GM12878 (cell line): ENCODE measurements around the gene AFF1. TPM values are rescaled to one million over a fixed set of nuclear protein-coding genes. Genes with fewer than 3 reads are reported as not detected.

ENCODE experiments used
- ATAC-seq: fragments of 200-7000 bp; cut with Tn5 transposase; 3 replicates; pipeline ENCODE4 v1.9.1; 2020; ENCODE audit warnings: mild to moderate bottlenecking, moderate library complexity
- BruUV-seq: library from RNA; stranded (reverse); fragments of 400-500 nt; replicated peaks from 2 replicates; lab custom pipeline; 2021; lab: Mats Ljungman, UMichigan
- CTCF ChIA-PET: fragments of 300-600 bp; sonication (Branson Sonifier 250); formaldehyde crosslinking; extraction: SDS; loops from one replicate; lab custom pipeline; 2021; ENCODE audit warnings: inconsistent platforms; lab: Yijun Ruan, JAX
- POLR2A ChIA-PET: fragments of 350-600 bp; formaldehyde crosslinking; extraction: SDS; loops from one replicate; lab custom pipeline; 2021; ENCODE audit warnings: inconsistent platforms; lab: Charles Lee
- RAD21 ChIA-PET: fragments of 300-600 bp; sonication (Branson Sonifier 250); formaldehyde crosslinking; loops from one replicate; lab custom pipeline; 2023; ENCODE audit warnings: antibody characterized with exemption; ENCODE audit not compliant: unreplicated experiment; lab: Charles Lee
- SMC1A ChIA-PET: fragments of 300-600 bp; sonication (Branson Sonifier 250); formaldehyde crosslinking; loops from one replicate; lab custom pipeline; 2023; ENCODE audit not compliant: unreplicated experiment, uncharacterized antibody; lab: Charles Lee
- DNase-seq: peaks from one replicate; pipeline ENCODE4 v3.0.0-alpha.2; 2011; ENCODE audit warnings: low read depth, low spot score
- FAIRE-seq: peaks from 3 replicates; lab custom pipeline; 2011; peaks lifted over from hg19 to GRCh38; lab: Jason Lieb, UNC
- H2AFZ ChIP-seq: 2 replicates; pipeline ENCODE4 v1.6.0; 2011; ENCODE audit warnings: low read depth, low read length, control low read depth; ENCODE audit not compliant: control insufficient read depth
- H3K27ac ChIP-seq: 2 replicates; pipeline ENCODE4 v1.5.1; 2011; ENCODE audit warnings: control low read depth; ENCODE audit not compliant: control insufficient read depth, insufficient read depth
- H3K27me3 ChIP-seq, 2 experiments: replicated peaks in 1 of 2; 2 replicates each; pipeline versions ENCODE4 v1.6.0 to v1.6.1; 2011; ENCODE audit warnings: low read length in 1 of 2; ENCODE audit not compliant: control insufficient read depth in 2 of 2, insufficient read depth in 2 of 2
- H3K36me3 ChIP-seq, 2 experiments: 2 replicates each; pipeline ENCODE4 v1.5.1; 2011; ENCODE audit warnings: low read length in 1 of 2; ENCODE audit not compliant: control insufficient read depth in 2 of 2, insufficient read depth in 2 of 2
- H3K4me1 ChIP-seq: 2 replicates; pipeline ENCODE4 v1.6.1; 2011; ENCODE audit warnings: mild to moderate bottlenecking, low read length, moderate library complexity, mixed read lengths; ENCODE audit not compliant: control insufficient read depth, insufficient read depth
- H3K4me2 ChIP-seq: 2 replicates; pipeline ENCODE4 v1.6.0; 2011; ENCODE audit warnings: control low read depth; ENCODE audit not compliant: control insufficient read depth, insufficient read depth
- H3K4me3 ChIP-seq: fragments of 200-600 bp; sonication (generic); 2 replicates; pipeline ENCODE4 v1.5.1; 2016
- H3K79me2 ChIP-seq: 2 replicates; pipeline ENCODE4 v1.6.0; 2011; ENCODE audit warnings: low read length; ENCODE audit not compliant: control insufficient read depth, insufficient read depth
- H3K9ac ChIP-seq: 2 replicates; pipeline ENCODE4 v1.8.0; 2011; ENCODE audit warnings: low read length, control low read depth, mixed read lengths; ENCODE audit not compliant: control insufficient read depth, insufficient read depth
- H3K9me3 ChIP-seq: replicated peaks from 3 replicates; pipeline ENCODE4 v1.5.1; 2011; ENCODE audit warnings: mild to moderate bottlenecking, low read length; ENCODE audit not compliant: control insufficient read depth, insufficient read depth
- H4K20me1 ChIP-seq: 2 replicates; pipeline ENCODE4 v1.6.0; 2011; ENCODE audit not compliant: control insufficient read depth, insufficient read depth
- EED ChIP-seq: sonication (generic); IDR thresholded peaks from 2 replicates; pipeline ENCODE4 v1.6.1; 2016; ENCODE audit warnings: antibody characterized with exemption, low read depth
- LARP7 ChIP-seq: fragments of 450-650 bp; IDR thresholded peaks from 2 replicates; pipeline ENCODE4 v1.6.1; 2017; ENCODE audit warnings: mild to moderate bottlenecking
- RAD51 ChIP-seq: fragments of 450-650 bp; IDR thresholded peaks from 2 replicates; pipeline ENCODE4 v1.6.1; 2016; ENCODE audit warnings: moderate library complexity, mild to moderate bottlenecking, inconsistent platforms
- RBBP5 ChIP-seq: fragments of 200-600 bp; sonication (generic); conservative IDR thresholded peaks from 2 replicates; pipeline ENCODE4 v1.6.1; 2016
- SIN3A ChIP-seq: IDR thresholded peaks from 2 replicates; pipeline ENCODE4 v1.6.1; 2012; ENCODE audit warnings: low read depth, low read length, improper control_type of control experiment
- TARDBP ChIP-seq: IDR thresholded peaks from 2 replicates; pipeline ENCODE4 v1.6.1; 2016; ENCODE audit warnings: borderline replicate concordance
- YBX1 ChIP-seq: fragments of 450-650 bp; IDR thresholded peaks from 2 replicates; pipeline ENCODE4 v1.6.1; 2016; ENCODE audit warnings: antibody characterized with exemption
- ZBED1 ChIP-seq: IDR thresholded peaks from 2 replicates; pipeline ENCODE4 v1.6.1; 2016; ENCODE audit warnings: borderline replicate concordance
- ZNF274 ChIP-seq: IDR thresholded peaks from one replicate; pipeline ENCODE4 v1.8.0; 2011; ENCODE audit not compliant: insufficient read length, insufficient read depth
- WGBS: methylation state at CpG from one replicate; pipeline ENCODE4 v1.1.6; 2016; ENCODE audit warnings: low lambda C conversion rate; ENCODE audit not compliant: insufficient replicate concordance, insufficient coverage; ENCODE audit errors: missing lambda C conversion rate; 5-methylcytosine and 5-hydroxymethylcytosine counted together
- in situ Hi-C: fragments of 300-500 bp; cut with MboI; formaldehyde crosslinking; loops from 9 replicates; pipeline ENCODE4 v1.14.3; 2018; ENCODE audit warnings: mixed read lengths
- intact Hi-C: fragments of 100-400 bp; cut with micrococcal nuclease; formaldehyde crosslinking; loops from one replicate; pipeline ENCODE4 v1.14.2; 2022; ENCODE audit not compliant: unreplicated experiment
- polyA plus RNA-seq, 11 experiments: library from polyadenylated mRNA; depleted of rRNA in 4 of 11; unstranded in 6 of 11; stranded (reverse) in 5 of 11; fragments of >200 nt; fragmentation: Nextera tagmentation in 4 of 11; fragmentation: Illumina TruSeq in 1 of 11; extraction: Ambion mirVana in 4 of 11; extraction: Trizol in 1 of 11; gene quantifications; 1 replicate in 1 of 11; 2 replicates in 10 of 11; pipeline versions ENCODE4 v1.2.1 to v1.2.3, GENCODE V29; 2011 to 2016; ENCODE audit warnings: inconsistent platforms in 2 of 11, missing spikeins in 2 of 11, low read depth in 1 of 11
- total RNA-seq, 4 experiments: library from RNA; depleted of rRNA in 3 of 4; stranded (reverse); fragments of >200 nt in 3 of 4; fragmentation: Illumina TruSeq in 1 of 4; extraction: Trizol in 1 of 4; gene quantifications; 2 replicates each; pipeline versions ENCODE4 v1.2.1 to v1.2.3, GENCODE V29; 2013 to 2021
- TF ChIP-seq, protein P1 (sequence below): fragments of 450-650 bp; formaldehyde crosslinking; IDR thresholded peaks from 2 replicates; pipeline ENCODE4 v1.4.0; 2020; ENCODE audit warnings: mild to moderate bottlenecking, moderate library complexity
- TF ChIP-seq, protein P2 (sequence below): IDR thresholded peaks from 2 replicates; pipeline ENCODE4 v1.6.1; 2012; ENCODE audit warnings: improper control_type of control experiment, low read depth, low read length; ENCODE audit not compliant: insufficient replicate concordance
- TF ChIP-seq, protein P3 (sequence below): IDR thresholded peaks from 2 replicates; pipeline ENCODE4 v1.6.1; 2012; ENCODE audit warnings: low read depth, low read length, improper control_type of control experiment

The AFF1 gene
- total and polyA plus RNA-seq, 10 of the 15 experiments (the other 5 are each of a cell fraction or from before 2014, with no cell fraction given) = 3.5 to 56.1 (median 21.5) TPM

DNA sequence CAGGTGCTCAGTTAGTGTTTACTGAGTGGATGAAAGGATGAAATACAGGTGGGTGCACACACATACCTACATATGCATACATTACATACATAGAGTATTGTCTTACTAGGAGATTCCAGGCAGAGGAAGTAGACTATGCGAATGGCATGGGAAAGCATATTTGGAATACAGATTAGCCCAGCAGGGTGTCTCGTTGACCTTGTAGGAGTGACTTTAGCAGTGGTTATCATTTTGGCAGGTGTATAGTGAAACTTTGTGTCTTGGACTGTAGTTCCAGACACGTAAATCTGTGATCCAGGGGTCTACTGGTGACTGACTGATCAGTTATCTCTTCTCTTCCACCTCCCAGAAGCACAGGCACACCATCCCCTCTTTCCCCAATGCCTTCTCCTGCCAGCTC lies 199.3 kb downstream of the AFF1 start:
- intact Hi-C loops = no loop called here
- Histone ChIP-seq H3K27me3 (no peaks in the 10 kb centered on the region), H3K4me2 (no peak overlapping the region), H3K4me3 (no peak overlapping the region), H3K27ac (no peak overlapping the region), H3K79me2 (no peaks in the 10 kb centered on the region), H3K9ac (no peak overlapping the region), H3K4me1 (no peaks in the 10 kb centered on the region), H4K20me1 (no peaks in the 10 kb centered on the region), H3K9me3 (no peaks in the 10 kb centered on the region), H3K36me3 (peaks cover 11 to 52% of the 10 kb centered on the region in 2 experiments), H2AFZ (no peak overlapping the region)
- no peak for FAIRE-seq
- POLR2A ChIA-PET = no interaction called here
- ATAC-seq = no peak
- TF ChIP-seq, protein P1, sequence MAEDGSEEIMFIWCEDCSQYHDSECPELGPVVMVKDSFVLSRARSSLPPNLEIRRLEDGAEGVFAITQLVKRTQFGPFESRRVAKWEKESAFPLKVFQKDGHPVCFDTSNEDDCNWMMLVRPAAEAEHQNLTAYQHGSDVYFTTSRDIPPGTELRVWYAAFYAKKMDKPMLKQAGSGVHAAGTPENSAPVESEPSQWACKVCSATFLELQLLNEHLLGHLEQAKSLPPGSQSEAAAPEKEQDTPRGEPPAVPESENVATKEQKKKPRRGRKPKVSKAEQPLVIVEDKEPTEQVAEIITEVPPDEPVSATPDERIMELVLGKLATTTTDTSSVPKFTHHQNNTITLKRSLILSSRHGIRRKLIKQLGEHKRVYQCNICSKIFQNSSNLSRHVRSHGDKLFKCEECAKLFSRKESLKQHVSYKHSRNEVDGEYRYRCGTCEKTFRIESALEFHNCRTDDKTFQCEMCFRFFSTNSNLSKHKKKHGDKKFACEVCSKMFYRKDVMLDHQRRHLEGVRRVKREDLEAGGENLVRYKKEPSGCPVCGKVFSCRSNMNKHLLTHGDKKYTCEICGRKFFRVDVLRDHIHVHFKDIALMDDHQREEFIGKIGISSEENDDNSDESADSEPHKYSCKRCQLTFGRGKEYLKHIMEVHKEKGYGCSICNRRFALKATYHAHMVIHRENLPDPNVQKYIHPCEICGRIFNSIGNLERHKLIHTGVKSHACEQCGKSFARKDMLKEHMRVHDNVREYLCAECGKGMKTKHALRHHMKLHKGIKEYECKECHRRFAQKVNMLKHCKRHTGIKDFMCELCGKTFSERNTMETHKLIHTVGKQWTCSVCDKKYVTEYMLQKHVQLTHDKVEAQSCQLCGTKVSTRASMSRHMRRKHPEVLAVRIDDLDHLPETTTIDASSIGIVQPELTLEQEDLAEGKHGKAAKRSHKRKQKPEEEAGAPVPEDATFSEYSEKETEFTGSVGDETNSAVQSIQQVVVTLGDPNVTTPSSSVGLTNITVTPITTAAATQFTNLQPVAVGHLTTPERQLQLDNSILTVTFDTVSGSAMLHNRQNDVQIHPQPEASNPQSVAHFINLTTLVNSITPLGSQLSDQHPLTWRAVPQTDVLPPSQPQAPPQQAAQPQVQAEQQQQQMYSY (CRISPR knock-in tag) = no peak
- TF ChIP-seq SIN3A = no peak
- TF ChIP-seq ZBED1 = no peak
- no peak for TF ChIP-seq RAD51
- TF ChIP-seq, protein P2, sequence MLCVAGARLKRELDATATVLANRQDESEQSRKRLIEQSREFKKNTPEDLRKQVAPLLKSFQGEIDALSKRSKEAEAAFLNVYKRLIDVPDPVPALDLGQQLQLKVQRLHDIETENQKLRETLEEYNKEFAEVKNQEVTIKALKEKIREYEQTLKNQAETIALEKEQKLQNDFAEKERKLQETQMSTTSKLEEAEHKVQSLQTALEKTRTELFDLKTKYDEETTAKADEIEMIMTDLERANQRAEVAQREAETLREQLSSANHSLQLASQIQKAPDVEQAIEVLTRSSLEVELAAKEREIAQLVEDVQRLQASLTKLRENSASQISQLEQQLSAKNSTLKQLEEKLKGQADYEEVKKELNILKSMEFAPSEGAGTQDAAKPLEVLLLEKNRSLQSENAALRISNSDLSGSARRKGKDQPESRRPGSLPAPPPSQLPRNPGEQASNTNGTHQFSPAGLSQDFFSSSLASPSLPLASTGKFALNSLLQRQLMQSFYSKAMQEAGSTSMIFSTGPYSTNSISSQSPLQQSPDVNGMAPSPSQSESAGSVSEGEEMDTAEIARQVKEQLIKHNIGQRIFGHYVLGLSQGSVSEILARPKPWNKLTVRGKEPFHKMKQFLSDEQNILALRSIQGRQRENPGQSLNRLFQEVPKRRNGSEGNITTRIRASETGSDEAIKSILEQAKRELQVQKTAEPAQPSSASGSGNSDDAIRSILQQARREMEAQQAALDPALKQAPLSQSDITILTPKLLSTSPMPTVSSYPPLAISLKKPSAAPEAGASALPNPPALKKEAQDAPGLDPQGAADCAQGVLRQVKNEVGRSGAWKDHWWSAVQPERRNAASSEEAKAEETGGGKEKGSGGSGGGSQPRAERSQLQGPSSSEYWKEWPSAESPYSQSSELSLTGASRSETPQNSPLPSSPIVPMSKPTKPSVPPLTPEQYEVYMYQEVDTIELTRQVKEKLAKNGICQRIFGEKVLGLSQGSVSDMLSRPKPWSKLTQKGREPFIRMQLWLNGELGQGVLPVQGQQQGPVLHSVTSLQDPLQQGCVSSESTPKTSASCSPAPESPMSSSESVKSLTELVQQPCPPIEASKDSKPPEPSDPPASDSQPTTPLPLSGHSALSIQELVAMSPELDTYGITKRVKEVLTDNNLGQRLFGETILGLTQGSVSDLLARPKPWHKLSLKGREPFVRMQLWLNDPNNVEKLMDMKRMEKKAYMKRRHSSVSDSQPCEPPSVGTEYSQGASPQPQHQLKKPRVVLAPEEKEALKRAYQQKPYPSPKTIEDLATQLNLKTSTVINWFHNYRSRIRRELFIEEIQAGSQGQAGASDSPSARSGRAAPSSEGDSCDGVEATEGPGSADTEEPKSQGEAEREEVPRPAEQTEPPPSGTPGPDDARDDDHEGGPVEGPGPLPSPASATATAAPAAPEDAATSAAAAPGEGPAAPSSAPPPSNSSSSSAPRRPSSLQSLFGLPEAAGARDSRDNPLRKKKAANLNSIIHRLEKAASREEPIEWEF = no peak
- TF ChIP-seq EED = no peak
- TF ChIP-seq RBBP5 = no peak
- no peak for TF ChIP-seq ZNF274
- no peak for TF ChIP-seq TARDBP
- TF ChIP-seq, protein P3, sequence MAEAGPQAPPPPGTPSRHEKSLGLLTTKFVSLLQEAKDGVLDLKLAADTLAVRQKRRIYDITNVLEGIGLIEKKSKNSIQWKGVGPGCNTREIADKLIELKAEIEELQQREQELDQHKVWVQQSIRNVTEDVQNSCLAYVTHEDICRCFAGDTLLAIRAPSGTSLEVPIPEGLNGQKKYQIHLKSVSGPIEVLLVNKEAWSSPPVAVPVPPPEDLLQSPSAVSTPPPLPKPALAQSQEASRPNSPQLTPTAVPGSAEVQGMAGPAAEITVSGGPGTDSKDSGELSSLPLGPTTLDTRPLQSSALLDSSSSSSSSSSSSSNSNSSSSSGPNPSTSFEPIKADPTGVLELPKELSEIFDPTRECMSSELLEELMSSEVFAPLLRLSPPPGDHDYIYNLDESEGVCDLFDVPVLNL = no peak
- TF ChIP-seq LARP7 = no peak
- TF ChIP-seq YBX1 = no peak
- in situ Hi-C loops = no loop called here
- CTCF ChIA-PET = interaction anchor here (1.3 to 3.2 kb wide), 4 partner anchors 11 to 212 kb away, joined by 3 to 15 read pairs (median 6); no protein-coding TSS in a partner anchor
- DNase-seq = no peak
- RAD21 ChIA-PET = interaction anchor here (0.9 kb wide), 1 partner anchor 16 kb away, joined by 3 read pairs; no protein-coding TSS in a partner anchor
- 98% methylated on average over 3 of the region's 3 CpGs for WGBS
- SMC1A ChIA-PET = interaction anchor here (0.8 to 3.4 kb wide), 2 partner anchors 16 to 79 kb away, joined by 3 to 12 read pairs; no protein-coding TSS in a partner anchor
- no TSS peak for BruUV-seq
